AG09319 (cell line): ENCODE measurements around the gene PSME2.

Source experiments
- DNase-seq: peaks from one replicate; pipeline ENCODE4 v3.0.0-alpha.2; 2010; ENCODE audit warnings: low read depth; ENCODE audit errors: extremely low read depth
- CTCF ChIP-seq: IDR thresholded peaks from 2 replicates; pipeline ENCODE4 v1.5.1; 2011; ENCODE audit warnings: low read depth, mild to moderate bottlenecking, inconsistent platforms, low read length, moderate library complexity

The PSME2 gene

GRCh38 chr14:24123424-24124417 is 22.7 kb downstream of the PSME2 start:
- no peak for TF ChIP-seq CTCF
- DNase-seq: no peak

- TF ChIP-seq CTCF: no peak
- DNase-seq: no peak
These were observed 23.5 kb downstream of the PSME2 start for GRCh38 chr14:24122898-24123297.

- DNase-seq: no peak
- no peak for TF ChIP-seq CTCF
These were observed 24.0 kb downstream of the PSME2 start for GRCh38 chr14:24122416-24122815.

GRCh38 chr14:24121210-24121609 is 25.2 kb downstream of the PSME2 start:
- no peak for DNase-seq
- no peak for TF ChIP-seq CTCF

GRCh38 chr14:24119691-24120090 is 26.7 kb downstream of the PSME2 start:
- TF ChIP-seq CTCF: no peak
- DNase-seq: no peak

GRCh38 chr14:24117179-24117578 is 29.2 kb downstream of the PSME2 start:
- DNase-seq: no peak
- TF ChIP-seq CTCF: no peak

DNA sequence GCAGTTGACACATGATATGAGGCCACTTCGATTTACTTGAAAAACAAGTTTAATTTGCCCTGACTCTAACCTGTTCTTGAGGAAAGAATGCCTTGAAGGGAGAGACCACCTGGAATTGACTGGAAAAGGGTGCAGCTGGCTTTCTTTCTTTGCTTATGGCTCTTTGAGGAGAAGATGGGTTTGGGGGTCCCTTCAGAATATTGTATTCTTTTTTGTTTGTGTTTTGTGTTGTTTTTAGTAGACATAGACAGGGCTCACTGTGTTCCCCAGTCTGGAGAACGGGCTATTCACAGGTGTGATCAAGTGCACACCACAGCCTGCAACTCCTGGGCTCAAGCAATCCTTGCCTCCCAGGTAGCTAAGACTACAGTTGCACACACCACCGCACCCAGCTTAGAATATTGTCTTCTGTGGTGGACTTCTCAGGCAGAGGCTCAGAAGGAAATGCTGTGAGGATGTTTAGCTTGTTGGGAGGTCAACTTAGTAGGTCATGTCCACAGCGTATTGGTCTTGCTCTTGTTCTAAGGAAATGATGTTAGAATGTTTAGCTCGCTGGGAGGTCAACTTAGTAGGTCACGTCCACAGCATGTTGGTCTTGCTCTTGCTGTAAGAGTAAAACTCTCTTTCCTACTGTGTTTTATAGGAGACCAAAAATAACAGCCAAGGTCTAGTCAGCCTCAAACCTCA is 30.1 kb downstream of the PSME2 start:
- TF ChIP-seq CTCF: no peak
- no peak for DNase-seq
